WERI-Rb-1 (cell line): ENCODE results near the gene C15orf62.
A peak's percentile ranks its signal among the peaks of the same experiment; 100 is the strongest.

Experiments used
- DNase-seq: peaks from one replicate; pipeline ENCODE4 v3.0.0-alpha.2; 2020
- H3K27ac ChIP-seq: fragments of 250-450 bp; sonication (Bioruptor Pico); 2 replicates; pipeline ENCODE4 v1.5.1; 2020; ENCODE audit warnings: mild to moderate bottlenecking, moderate library complexity
- H3K27me3 ChIP-seq: fragments of 250-450 bp; sonication (Bioruptor Pico); 2 replicates; pipeline ENCODE4 v1.5.1; 2021; ENCODE audit warnings: mild to moderate bottlenecking, low read depth, moderate library complexity; ENCODE audit not compliant: insufficient read depth, severe bottlenecking
- H3K36me3 ChIP-seq: fragments of 250-450 bp; sonication (Bioruptor Pico); 2 replicates; pipeline ENCODE4 v1.5.1; 2020; ENCODE audit warnings: mild to moderate bottlenecking, moderate library complexity
- H3K4me3 ChIP-seq: 2 replicates; pipeline ENCODE4 v1.5.1; 2011; ENCODE audit warnings: low read depth, mild to moderate bottlenecking, control low read depth, low read length
- H3K9me3 ChIP-seq: fragments of 250-450 bp; sonication (Bioruptor Pico); 2 replicates; pipeline ENCODE4 v1.5.1; 2021; ENCODE audit warnings: mild to moderate bottlenecking, moderate library complexity; ENCODE audit not compliant: severe bottlenecking
- CTCF ChIP-seq: IDR thresholded peaks from 2 replicates; pipeline ENCODE4 v1.5.1; 2011; ENCODE audit warnings: low read depth, mild to moderate bottlenecking, control low read depth, inconsistent platforms, low read length

C15orf62 gene

GRCh38 chr15:40776537-40777141 is 6.9 kb downstream of the C15orf62 start:
- H3K4me3 ChIP-seq: no peak overlapping the region
- H3K27me3 ChIP-seq: no peaks in the 10 kb centered on the region
- H3K27ac ChIP-seq: no peak overlapping the region
- no peak for TF ChIP-seq CTCF
- no peak for DNase-seq
- H3K36me3 ChIP-seq: peaks cover 37% of the 10 kb centered on the region
- H3K9me3 ChIP-seq: no peaks in the 10 kb centered on the region

- Histone ChIP-seq H3K27ac (no peak overlapping the region), H3K4me3 (no peak overlapping the region), H3K27me3 (no peaks in the 10 kb centered on the region), H3K36me3 (peaks cover 11% of the 10 kb centered on the region), H3K9me3 (no peaks in the 10 kb centered on the region)
- DNase-seq: peak; percentile 83
- peak; percentile 97 for TF ChIP-seq CTCF
Observed at GRCh38 chr15:40782609-40783227, 12.9 kb downstream of the C15orf62 start.

GRCh38 chr15:40785164-40785563 is 15.4 kb downstream of the C15orf62 start:
- no peaks in the 10 kb centered on the region for H3K36me3 ChIP-seq
- no peak for DNase-seq
- H3K27me3 ChIP-seq: no peaks in the 10 kb centered on the region
- no peak overlapping the region for H3K27ac ChIP-seq
- no peak overlapping the region for H3K4me3 ChIP-seq
- TF ChIP-seq CTCF: no peak
- no peaks in the 10 kb centered on the region for H3K9me3 ChIP-seq

- Histone ChIP-seq H3K27me3 (no peaks in the 10 kb centered on the region), H3K27ac (no peak overlapping the region), H3K9me3 (no peaks in the 10 kb centered on the region), H3K36me3 (no peaks in the 10 kb centered on the region), H3K4me3 (no peak overlapping the region)
- no peak for TF ChIP-seq CTCF
- no peak for DNase-seq
Observed at GRCh38 chr15:40785814-40786213, 16.0 kb downstream of the C15orf62 start.

GRCh38 chr15:40787344-40787841 is 17.6 kb downstream of the C15orf62 start:
- no peak for TF ChIP-seq CTCF
- Histone ChIP-seq H3K9me3 (no peaks in the 10 kb centered on the region), H3K27me3 (no peaks in the 10 kb centered on the region), H3K4me3 (no peak overlapping the region), H3K27ac (no peak overlapping the region), H3K36me3 (no peaks in the 10 kb centered on the region; the same call in 1 of the 2 replicates)
- no peak for DNase-seq
